ENCODE measurements around the gene TMEM126B.

DNA sequence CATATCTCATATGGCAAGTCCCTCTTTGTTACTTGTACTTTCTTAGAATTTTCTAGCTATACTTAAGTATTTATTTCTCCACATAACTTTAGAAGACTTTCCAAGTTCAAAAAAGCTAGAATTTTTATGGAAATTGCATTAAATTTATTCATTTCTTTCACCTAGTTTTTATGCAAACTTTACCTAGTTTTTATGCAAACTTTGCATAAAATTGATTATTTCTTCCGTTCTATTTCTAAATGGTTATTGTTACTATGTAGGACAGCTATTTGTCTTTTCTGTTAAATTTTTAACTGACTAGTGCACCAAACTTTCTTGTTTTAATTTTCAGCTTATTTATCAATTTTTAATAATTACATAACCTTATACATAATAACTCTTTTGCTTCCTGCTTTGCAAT, 39.8 kb downstream of the TMEM126B start:
- TF ChIP-seq POLR2A (IDR thresholded peaks at IDR 0.05) (no peak), CTCF (IDR thresholded peaks at IDR 0.05) (no peak)
